ENCODE results near the gene CC2D1A.

- TF ChIP-seq EZH2 (IDR thresholded peaks at IDR 0.05) (no peak), POLR2AphosphoS5 (IDR thresholded peaks at IDR 0.05; ENCODE audit: borderline replicate concordance, low read depth, low read length) (no peak)
Measured at GRCh38 chr19:13964776-13965175, 58.8 kb downstream of the CC2D1A start.
